GM12872 (cell line): Measurements from ENCODE around the gene UBE2U.

ENCODE experiments used
- TF ChIP-seq, protein P1 (sequence below): IDR thresholded peaks from 3 replicates; pipeline ENCODE4 v1.5.1; 2011; ENCODE audit warnings: low read depth, mild to moderate bottlenecking, low read length, moderate library complexity; ENCODE audit not compliant: insufficient read depth

Gene UBE2U

DNA sequence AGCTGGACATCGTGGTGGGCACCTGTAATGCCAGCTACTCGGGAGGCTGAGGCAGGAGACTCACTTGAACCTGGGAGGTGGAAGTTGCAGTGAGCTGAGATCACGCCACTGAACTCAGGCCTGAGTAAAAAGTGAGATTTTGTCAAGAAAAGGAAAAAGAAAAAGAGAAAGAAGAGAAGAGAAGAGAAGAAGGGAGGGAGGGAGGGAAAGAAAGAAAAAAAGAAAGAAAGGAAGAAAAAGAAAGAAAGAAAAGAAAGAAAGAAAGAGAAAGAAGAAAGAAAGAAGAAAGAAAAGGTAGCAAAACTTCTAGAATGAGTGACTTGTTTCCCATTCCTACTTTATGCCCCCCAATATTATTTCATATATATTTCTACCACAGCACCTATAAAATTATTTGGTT, 98.8 kb downstream of the UBE2U start:
- TF ChIP-seq, protein P1, sequence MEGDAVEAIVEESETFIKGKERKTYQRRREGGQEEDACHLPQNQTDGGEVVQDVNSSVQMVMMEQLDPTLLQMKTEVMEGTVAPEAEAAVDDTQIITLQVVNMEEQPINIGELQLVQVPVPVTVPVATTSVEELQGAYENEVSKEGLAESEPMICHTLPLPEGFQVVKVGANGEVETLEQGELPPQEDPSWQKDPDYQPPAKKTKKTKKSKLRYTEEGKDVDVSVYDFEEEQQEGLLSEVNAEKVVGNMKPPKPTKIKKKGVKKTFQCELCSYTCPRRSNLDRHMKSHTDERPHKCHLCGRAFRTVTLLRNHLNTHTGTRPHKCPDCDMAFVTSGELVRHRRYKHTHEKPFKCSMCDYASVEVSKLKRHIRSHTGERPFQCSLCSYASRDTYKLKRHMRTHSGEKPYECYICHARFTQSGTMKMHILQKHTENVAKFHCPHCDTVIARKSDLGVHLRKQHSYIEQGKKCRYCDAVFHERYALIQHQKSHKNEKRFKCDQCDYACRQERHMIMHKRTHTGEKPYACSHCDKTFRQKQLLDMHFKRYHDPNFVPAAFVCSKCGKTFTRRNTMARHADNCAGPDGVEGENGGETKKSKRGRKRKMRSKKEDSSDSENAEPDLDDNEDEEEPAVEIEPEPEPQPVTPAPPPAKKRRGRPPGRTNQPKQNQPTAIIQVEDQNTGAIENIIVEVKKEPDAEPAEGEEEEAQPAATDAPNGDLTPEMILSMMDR, result no peak

DNA sequence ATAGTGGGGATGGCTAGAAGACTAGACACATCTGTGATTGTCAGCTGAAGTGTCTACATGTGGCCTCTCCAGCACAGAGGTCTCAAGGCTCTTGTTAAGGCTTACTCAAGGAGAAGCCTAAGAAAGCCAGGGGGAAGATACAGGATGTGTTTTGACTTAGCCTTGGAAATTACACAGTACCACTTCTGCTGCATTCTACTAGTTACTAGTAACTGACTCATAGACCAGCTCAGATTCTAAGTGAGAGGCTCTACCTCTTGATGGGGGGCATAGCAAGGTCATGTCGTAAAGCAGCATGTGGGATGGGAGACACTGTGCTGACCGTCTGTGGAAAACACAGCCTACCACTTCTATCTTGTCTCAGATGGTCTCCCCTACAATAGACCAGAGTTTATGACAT, 99.5 kb downstream of the UBE2U start:
- TF ChIP-seq, protein P1, result no peak

DNA sequence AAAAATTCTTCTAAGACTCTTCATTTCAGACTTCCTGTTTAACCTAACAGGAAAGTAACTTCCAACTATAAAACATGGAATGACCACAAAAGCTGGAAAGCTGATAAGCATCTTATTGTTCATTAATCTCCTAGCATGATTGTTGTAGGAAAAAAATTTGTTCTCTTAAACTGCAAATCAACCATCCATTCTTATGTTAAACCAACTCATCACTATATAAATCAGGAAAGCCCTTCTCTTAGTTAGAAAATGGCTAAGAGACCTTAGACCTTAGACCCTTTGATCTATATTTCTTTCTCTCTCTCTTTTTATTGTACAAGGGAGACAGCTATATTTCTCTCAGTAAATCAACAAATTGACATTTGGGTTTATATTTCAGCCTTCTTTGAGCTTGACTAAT, 101.4 kb downstream of the UBE2U start:
- TF ChIP-seq, protein P1, result no peak

DNA sequence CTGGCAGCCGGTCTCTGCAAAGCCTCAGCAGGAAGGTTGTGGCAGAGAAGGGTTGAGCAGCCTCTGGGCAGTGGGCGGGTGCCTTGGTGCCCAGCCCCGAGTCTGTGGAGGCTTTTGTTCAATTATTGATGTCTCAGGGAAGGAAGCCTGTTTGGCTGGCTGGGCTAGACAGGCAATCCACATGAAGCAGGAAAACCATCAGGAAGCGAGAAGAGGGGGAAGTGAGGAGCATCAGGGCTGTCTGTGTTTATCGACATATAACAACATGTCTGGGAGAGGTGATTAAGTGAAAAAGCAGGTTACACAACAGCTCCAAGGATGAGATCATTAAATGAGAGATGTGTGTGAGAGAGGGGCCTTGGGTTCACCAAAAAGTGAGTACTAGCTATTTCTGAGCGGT, 105.4 kb downstream of the UBE2U start:
- TF ChIP-seq, protein P1, result no peak

DNA sequence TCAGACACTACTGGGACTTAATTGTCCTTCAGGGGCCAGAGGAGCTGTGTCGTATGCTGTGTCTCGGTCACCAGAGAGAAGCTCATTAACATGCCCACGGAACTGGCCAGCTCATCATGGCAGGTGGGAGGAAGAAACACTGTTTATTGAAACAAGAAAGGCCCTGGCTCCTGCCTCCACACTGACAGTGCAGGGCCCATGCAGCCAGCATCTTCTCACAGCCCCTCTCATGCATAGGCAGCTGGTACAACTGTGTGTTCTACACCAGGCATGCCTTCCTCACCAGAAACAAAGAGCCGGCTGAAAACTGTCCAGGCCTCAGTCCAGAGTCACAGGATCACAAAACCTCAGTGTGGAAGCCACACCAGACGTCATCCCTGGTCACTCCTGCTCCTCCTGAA, 106.0 kb downstream of the UBE2U start:
- TF ChIP-seq, protein P1, result no peak

DNA sequence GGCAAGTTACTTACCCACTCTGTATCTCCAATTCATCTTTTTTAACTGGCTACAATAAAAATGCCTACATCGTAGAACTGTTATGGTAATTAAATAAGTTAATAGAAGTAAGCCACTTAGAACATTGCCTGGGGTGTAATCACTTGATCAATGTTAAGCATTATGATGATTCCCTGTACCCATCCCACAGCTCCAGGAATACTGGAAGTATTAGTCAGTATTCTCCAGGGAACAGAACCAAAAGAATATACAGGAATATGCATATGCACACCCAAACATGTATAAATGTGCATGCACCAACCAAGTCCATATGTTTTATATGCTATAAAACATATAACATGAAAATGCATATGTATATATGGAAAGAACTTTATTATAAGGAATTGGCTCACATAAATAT, 107.3 kb downstream of the UBE2U start:
- TF ChIP-seq, protein P1, result no peak

DNA sequence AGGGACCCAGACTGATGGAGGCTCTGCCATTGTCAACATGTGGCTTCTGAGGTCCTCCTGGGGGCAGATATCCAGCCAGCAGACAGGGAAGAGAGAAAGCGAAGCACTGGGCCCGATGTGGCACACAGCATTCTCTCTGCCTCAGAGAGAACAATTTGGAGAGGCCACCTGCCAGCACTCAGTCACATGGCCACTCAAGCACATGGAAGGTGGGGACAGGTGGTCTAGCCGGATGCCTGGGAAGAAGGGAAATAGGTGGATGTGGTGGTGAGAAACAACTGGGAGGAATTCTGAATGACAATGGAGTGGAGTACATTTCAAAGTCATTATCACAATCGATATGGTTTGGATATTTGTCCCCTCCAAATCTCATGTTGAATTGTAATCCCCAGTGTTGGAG, 109.0 kb downstream of the UBE2U start:
- TF ChIP-seq, protein P1, result no peak

DNA sequence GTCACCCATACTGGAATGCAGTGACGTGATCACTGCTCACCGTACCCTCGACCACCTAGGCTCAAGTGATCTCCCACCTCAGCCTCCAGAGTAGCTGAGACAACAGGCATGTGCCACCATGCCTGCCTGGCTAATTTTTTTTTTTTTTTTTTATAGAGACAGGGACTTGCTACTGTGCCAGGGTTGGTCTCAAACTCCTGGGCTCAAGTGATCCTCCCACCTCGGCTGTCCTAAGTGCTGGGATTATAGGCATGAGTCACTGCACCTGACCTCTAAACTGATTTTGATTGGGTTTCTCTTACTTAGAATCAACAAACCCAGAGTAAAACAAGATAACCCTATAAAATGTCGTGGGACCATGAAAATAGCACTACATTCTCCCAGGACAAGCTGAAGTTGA, 112.0 kb downstream of the UBE2U start:
- TF ChIP-seq, protein P1, result no peak
